Epithelial cell of esophagus (primary cell): ENCODE results near the gene HMGN3.

Experiments
- DNase-seq: peaks from one replicate; pipeline ENCODE4 v3.0.0; 2010; ENCODE audit warnings: low read depth
- H3K4me3 ChIP-seq: 2 replicates; pipeline ENCODE4 v1.5.1; 2011; ENCODE audit warnings: mild to moderate bottlenecking, low read length, control low read depth
- CTCF ChIP-seq: IDR thresholded peaks from 2 replicates; pipeline ENCODE4 v1.5.1; 2011; ENCODE audit warnings: low read depth, mild to moderate bottlenecking, low read length, control low read depth, inconsistent platforms; ENCODE audit not compliant: insufficient read depth; ENCODE audit errors: missing control alignments

HMGN3 gene

GRCh38 chr6:79202556-79202955 is 31.9 kb downstream of the HMGN3 start:
- TF ChIP-seq CTCF: no peak
- no peak overlapping the region for H3K4me3 ChIP-seq
- no peak for DNase-seq

GRCh38 chr6:79201983-79202382 is 32.5 kb downstream of the HMGN3 start:
- no peak for TF ChIP-seq CTCF
- no peak overlapping the region for H3K4me3 ChIP-seq
- DNase-seq: no peak

GRCh38 chr6:79201143-79201542 is 33.3 kb downstream of the HMGN3 start:
- DNase-seq: no peak
- no peak for TF ChIP-seq CTCF
- H3K4me3 ChIP-seq: no peak overlapping the region

- no peak for DNase-seq
- no peak overlapping the region for H3K4me3 ChIP-seq
- TF ChIP-seq CTCF: no peak
Measured at GRCh38 chr6:79196912-79197311, 37.6 kb downstream of the HMGN3 start.

GRCh38 chr6:79193971-79194370 is 40.5 kb downstream of the HMGN3 start:
- DNase-seq: no peak
- H3K4me3 ChIP-seq: no peak overlapping the region
- no peak for TF ChIP-seq CTCF

GRCh38 chr6:79189760-79190350 is 44.6 kb downstream of the HMGN3 start:
- DNase-seq: no peak
- no peak for TF ChIP-seq CTCF
- no peak overlapping the region for H3K4me3 ChIP-seq

GRCh38 chr6:79188885-79189480 is 45.5 kb downstream of the HMGN3 start:
- H3K4me3 ChIP-seq: no peak overlapping the region

More at GRCh38 chr6:79188885-79189480, 45.5 kb downstream of the HMGN3 start:
- no peak for DNase-seq
- TF ChIP-seq CTCF: no peak
